ENCODE measurements around the gene AKTIP.

GRCh38 chr16:53482123-53482522, 20.9 kb downstream of the AKTIP start:
- TF ChIP-seq CTCF (IDR thresholded peaks at IDR 0.05) (no peak), POLR2A (IDR thresholded peaks at IDR 0.05) (no peak)
